Measurements from ENCODE around the gene ADAMTSL1. TPM values are rescaled to one million over a fixed set of nuclear protein-coding genes. Genes with fewer than 3 reads are reported as not detected.

ADAMTSL1 gene
- total RNA-seq, 4 donors from 2014 or later, result 21.3 to 138 (median 125) TPM

DNA sequence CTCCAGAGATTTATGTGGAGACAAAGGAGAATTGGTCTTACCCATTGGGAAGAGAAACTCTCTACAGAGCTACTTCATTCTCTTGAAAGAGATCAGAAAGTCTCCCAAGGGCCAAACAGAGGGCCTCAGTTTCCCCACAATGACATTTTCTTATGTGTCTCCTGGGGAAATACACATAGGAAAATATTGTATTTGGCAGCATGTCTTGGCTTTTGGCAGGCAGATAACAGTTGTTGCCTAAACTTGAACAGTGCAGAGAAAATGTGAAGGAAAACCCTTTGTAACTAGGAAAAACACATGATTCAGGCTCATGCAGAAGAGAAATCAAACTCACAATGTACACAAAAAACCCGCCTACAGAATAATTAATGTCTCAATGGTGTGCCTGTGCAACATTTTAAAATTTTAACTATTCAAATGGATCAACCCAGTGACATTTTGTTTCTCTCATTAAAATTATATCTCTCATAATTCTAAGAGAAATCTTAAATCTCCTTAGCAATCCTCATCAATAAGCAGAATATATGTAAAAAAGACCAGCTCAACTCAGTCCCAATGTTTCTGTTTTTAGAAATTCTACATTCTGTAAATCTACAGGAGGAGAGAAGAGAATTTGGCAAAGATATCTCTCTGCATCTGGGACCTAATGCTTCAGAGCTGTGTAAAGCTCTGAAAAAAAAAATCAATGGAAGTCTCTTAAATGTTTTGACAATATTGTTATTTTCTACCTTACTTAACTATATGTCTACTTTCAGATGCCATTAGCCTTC, 205.1 kb downstream of the ADAMTSL1 start:
- H3K27ac ChIP-seq, result no peak overlapping the region
- no peak for ATAC-seq
- H3K9me3 ChIP-seq, result no peaks in the 10 kb centered on the region
- no peaks in the 10 kb centered on the region for H3K27me3 ChIP-seq
- H3K36me3 ChIP-seq, result no peaks in the 10 kb centered on the region
- H3K4me3 ChIP-seq, result no peak overlapping the region
- no peak for TF ChIP-seq POLR2AphosphoS5 (IDR thresholded peaks at IDR 0.05)
- TF ChIP-seq, protein P1, sequence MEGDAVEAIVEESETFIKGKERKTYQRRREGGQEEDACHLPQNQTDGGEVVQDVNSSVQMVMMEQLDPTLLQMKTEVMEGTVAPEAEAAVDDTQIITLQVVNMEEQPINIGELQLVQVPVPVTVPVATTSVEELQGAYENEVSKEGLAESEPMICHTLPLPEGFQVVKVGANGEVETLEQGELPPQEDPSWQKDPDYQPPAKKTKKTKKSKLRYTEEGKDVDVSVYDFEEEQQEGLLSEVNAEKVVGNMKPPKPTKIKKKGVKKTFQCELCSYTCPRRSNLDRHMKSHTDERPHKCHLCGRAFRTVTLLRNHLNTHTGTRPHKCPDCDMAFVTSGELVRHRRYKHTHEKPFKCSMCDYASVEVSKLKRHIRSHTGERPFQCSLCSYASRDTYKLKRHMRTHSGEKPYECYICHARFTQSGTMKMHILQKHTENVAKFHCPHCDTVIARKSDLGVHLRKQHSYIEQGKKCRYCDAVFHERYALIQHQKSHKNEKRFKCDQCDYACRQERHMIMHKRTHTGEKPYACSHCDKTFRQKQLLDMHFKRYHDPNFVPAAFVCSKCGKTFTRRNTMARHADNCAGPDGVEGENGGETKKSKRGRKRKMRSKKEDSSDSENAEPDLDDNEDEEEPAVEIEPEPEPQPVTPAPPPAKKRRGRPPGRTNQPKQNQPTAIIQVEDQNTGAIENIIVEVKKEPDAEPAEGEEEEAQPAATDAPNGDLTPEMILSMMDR (IDR thresholded peaks at IDR 0.05), result no peak
- TF ChIP-seq EP300 (IDR thresholded peaks at IDR 0.05), result no peak
- TF ChIP-seq POLR2A (IDR thresholded peaks at IDR 0.05), result no peak
- H3K4me1 ChIP-seq, result peaks cover 6 to 32% (median 12%) of the 10 kb centered on the region in 3 donors
- 10 to 23% methylated on average over 1 of the region's 1 CpG for WGBS, 2 donors (ENCODE audit: low coverage in 1 of 2)

DNA sequence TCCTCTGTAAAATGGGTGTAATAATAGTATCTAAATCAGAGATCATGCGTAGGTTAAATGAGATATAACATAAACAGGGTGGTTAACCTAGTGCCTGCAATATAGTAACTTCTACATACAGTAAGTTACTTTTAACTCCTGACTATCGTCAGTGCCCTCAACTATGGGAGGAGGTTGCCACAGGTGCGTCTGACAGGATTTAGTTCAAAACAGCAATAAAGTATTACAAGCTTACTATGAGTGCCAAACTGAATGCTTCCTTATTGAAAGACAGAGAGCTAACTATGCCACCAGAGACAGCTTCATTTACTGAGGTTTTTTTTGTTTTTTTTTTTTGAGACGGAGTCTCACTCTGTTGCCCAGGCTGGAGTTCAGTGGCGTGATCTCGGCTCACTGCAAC, 209.0 kb downstream of the ADAMTSL1 start:
- Histone ChIP-seq H3K27me3 (no peaks in the 10 kb centered on the region), H3K9me3 (no peaks in the 10 kb centered on the region), H3K36me3 (no peaks in the 10 kb centered on the region), H3K4me3 (no peak overlapping the region), H3K4me1 (peaks cover 14 to 48% (median 15%) of the 10 kb centered on the region in 3 donors), H3K27ac (peak overlapping the region in 3 of 4 donors; percentile 69 to 74 (median 73))
- no peak for ATAC-seq
- no peak for TF ChIP-seq EP300 (IDR thresholded peaks at IDR 0.05)
- TF ChIP-seq POLR2AphosphoS5 (IDR thresholded peaks at IDR 0.05), result no peak
- TF ChIP-seq, protein P1 (IDR thresholded peaks at IDR 0.05), result no peak
- no peak for TF ChIP-seq POLR2A (IDR thresholded peaks at IDR 0.05)
- 64 to 99% methylated on average over 2 to 6 of the region's 6 CpGs for WGBS, 2 donors (ENCODE audit: low coverage in 1 of 2)

DNA sequence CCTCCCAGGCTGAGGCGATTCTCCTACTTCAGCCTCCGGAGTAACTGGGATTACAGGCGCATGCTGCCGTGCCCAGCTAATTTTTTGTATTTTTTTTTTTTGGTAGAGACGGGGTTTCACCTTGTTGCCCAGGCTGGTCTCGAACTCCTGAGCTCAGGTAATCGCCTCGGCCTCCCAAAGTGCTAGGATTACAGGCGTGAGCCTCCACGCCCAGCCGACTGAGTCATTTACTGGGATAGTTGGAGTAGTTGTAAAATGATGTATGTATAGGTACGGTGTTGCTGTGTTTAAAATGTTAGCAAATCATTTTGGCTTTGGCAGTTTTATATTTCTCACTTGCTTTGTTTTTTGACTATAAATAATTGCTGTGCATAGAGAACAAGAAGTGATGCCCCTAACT, 209.4 kb downstream of the ADAMTSL1 start:
- Histone ChIP-seq H3K4me3 (no peak overlapping the region), H3K27me3 (no peaks in the 10 kb centered on the region), H3K4me1 (peaks cover 14 to 48% (median 15%) of the 10 kb centered on the region in 3 donors), H3K27ac (peak overlapping the region; percentile 69 to 76 (median 74)), H3K9me3 (no peaks in the 10 kb centered on the region), H3K36me3 (no peaks in the 10 kb centered on the region)
- ATAC-seq, result no peak
- TF ChIP-seq, protein P1 (IDR thresholded peaks at IDR 0.05), result no peak
- no peak for TF ChIP-seq POLR2A (IDR thresholded peaks at IDR 0.05)
- 82 to 93% methylated on average over 6 to 7 of the region's 12 CpGs for WGBS, 2 donors (ENCODE audit: low coverage in 1 of 2)

DNA sequence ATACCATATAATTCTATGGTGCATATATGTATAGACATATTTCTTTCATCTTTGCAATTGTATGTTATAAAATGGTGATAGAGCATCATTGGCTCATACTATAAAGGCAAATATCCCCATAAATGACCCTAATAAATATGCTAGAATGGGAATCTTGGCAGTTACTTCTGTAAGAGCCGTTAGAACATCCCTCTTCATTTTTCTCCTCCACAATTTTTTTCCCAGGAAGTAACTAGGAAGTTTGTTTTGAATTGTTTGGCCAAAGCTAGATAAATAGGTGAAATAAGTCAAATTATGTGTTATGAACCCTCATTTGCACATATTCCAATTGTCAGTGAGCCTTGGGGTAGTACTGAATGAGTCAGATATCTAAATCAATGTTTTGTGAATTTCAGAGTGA, 209.9 kb downstream of the ADAMTSL1 start:
- WGBS, 2 donors (ENCODE audit: low coverage in 1 of 2), result 27 to 32% methylated on average over 1 of the region's 1 CpG
- Histone ChIP-seq H3K4me3 (no peak overlapping the region), H3K9me3 (no peaks in the 10 kb centered on the region), H3K4me1 (peaks cover 12 to 46% (median 15%) of the 10 kb centered on the region in 3 donors), H3K27ac (peak overlapping the region; percentile 69 to 76 (median 74)), H3K27me3 (no peaks in the 10 kb centered on the region), H3K36me3 (no peaks in the 10 kb centered on the region)
- TF ChIP-seq, protein P1 (IDR thresholded peaks at IDR 0.05), result no peak
- TF ChIP-seq POLR2AphosphoS5 (IDR thresholded peaks at IDR 0.05) (no peak), EP300 (IDR thresholded peaks at IDR 0.05) (no peak), POLR2A (IDR thresholded peaks at IDR 0.05) (no peak)
- no peak for ATAC-seq
